Endothelial cell of umbilical vein (primary cell): ENCODE data around the gene MAP4K4. TPM values are rescaled to one million over a fixed set of nuclear protein-coding genes. Genes with fewer than 3 reads are reported as not detected.
"Not testable (repeated sequence)": the region's sequence is repeated elsewhere in the genome, so short reads cannot be mapped to it uniquely, and the experiment has no call there.

Source experiments
- BruUV-seq: library from RNA; stranded (reverse); fragments of 400-500 nt; replicated peaks from 2 replicates; lab custom pipeline; 2021; lab: Mats Ljungman, UMichigan
- CTCF ChIA-PET: fragments of 300-600, 350-600 bp; sonication (Branson Sonifier 250); formaldehyde crosslinking; loops from one replicate; lab custom pipeline; 2021; ENCODE audit warnings: antibody characterized with exemption, inconsistent platforms; lab: Charles Lee
- POLR2A ChIA-PET: fragments of 300-600, 350-600 bp; sonication (Branson Sonifier 250); formaldehyde crosslinking; loops from one replicate; lab custom pipeline; 2021; ENCODE audit warnings: antibody characterized with exemption, inconsistent platforms; lab: Charles Lee
- DNase-seq: peaks from one replicate; pipeline ENCODE4 v3.0.0-alpha.2; 2011; ENCODE audit warnings: low read depth, low spot score
- FAIRE-seq: peaks from 2 replicates; lab custom pipeline; 2011; peaks lifted over from hg19 to GRCh38; lab: Jason Lieb, UNC
- H2AFZ ChIP-seq: 2 replicates; pipeline ENCODE4 v1.6.0; 2012; ENCODE audit warnings: low read depth, low read length, control low read depth, inconsistent platforms
- H3K27ac ChIP-seq: 2 replicates; pipeline ENCODE4 v1.5.1; 2011; ENCODE audit warnings: low read depth, mild to moderate bottlenecking, control low read depth, low read length, moderate library complexity; ENCODE audit not compliant: insufficient read depth
- H3K27me3 ChIP-seq, 2 experiments: 2 replicates each; pipeline versions ENCODE4 v1.6.0 to v1.6.1; 2011; ENCODE audit warnings: low read length in 2 of 2, mixed read lengths in 1 of 2; ENCODE audit not compliant: control insufficient read depth in 2 of 2, insufficient read depth in 2 of 2
- H3K36me3 ChIP-seq, 2 experiments: 2 replicates in 1 of 2; 3 replicates in 1 of 2; pipeline ENCODE4 v1.5.1; 2011; ENCODE audit warnings: low read length in 2 of 2, mild to moderate bottlenecking in 1 of 2, moderate library complexity in 1 of 2; ENCODE audit not compliant: control insufficient read depth in 2 of 2, insufficient read depth in 2 of 2; ENCODE audit errors: extremely low read depth in 1 of 2
- H3K4me1 ChIP-seq: 3 replicates; pipeline ENCODE4 v1.5.1; 2011; ENCODE audit warnings: mild to moderate bottlenecking, low read length; ENCODE audit not compliant: control insufficient read depth, insufficient read depth; ENCODE audit errors: extremely low read depth
- H3K4me2 ChIP-seq: 2 replicates; pipeline ENCODE4 v1.6.1; 2011; ENCODE audit warnings: low read length, control low read depth, mixed read lengths; ENCODE audit not compliant: insufficient read depth
- H3K4me3 ChIP-seq, 3 experiments: fragments of 200-600 bp in 1 of 3; sonication (generic), shearing (Covaris generic) in 1 of 3; replicated peaks in 1 of 3; 2 replicates each; pipeline ENCODE4 v1.5.1; 2011 to 2016; ENCODE audit warnings: control low read depth in 3 of 3, low read length in 3 of 3, mild to moderate bottlenecking in 2 of 3, inconsistent platforms in 1 of 3, low read depth in 1 of 3, moderate library complexity in 1 of 3; ENCODE audit not compliant: insufficient read depth in 1 of 3
- H3K79me2 ChIP-seq: 2 replicates; pipeline ENCODE4 v1.6.0; 2012; ENCODE audit warnings: low read length, inconsistent platforms; ENCODE audit not compliant: control insufficient read depth, insufficient read depth
- H3K9ac ChIP-seq: replicated peaks from 2 replicates; pipeline ENCODE3; 2011; ENCODE audit warnings: low read length, control low read depth; ENCODE audit not compliant: insufficient read depth; ENCODE audit errors: extremely low read depth
- H3K9me1 ChIP-seq: replicated peaks from 3 replicates; pipeline ENCODE4 v1.6.0; 2011; ENCODE audit warnings: mild to moderate bottlenecking, low read length; ENCODE audit not compliant: control insufficient read depth, insufficient read depth; ENCODE audit errors: extremely low read depth
- H3K9me3 ChIP-seq: replicated peaks from 2 replicates; pipeline ENCODE4 v1.5.1; 2012; ENCODE audit warnings: low read length, inconsistent platforms; ENCODE audit not compliant: control insufficient read depth, insufficient read depth
- H4K20me1 ChIP-seq: replicated peaks from 2 replicates; pipeline ENCODE3; 2011; ENCODE audit warnings: mild to moderate bottlenecking, low read length; ENCODE audit not compliant: control insufficient read depth, insufficient read depth; ENCODE audit errors: extremely low read depth
- EZH2 ChIP-seq: IDR thresholded peaks from 2 replicates; pipeline ENCODE4 v1.6.1; 2012; ENCODE audit warnings: borderline replicate concordance, low read depth, mild to moderate bottlenecking, moderate library complexity, low read length, inconsistent platforms; ENCODE audit not compliant: severe bottlenecking
- FOS ChIP-seq: IDR thresholded peaks from 2 replicates; pipeline ENCODE4 v1.6.1; 2011; ENCODE audit warnings: mild to moderate bottlenecking, low read length, moderate library complexity, borderline replicate concordance; ENCODE audit not compliant: insufficient read depth
- GATA2 ChIP-seq: IDR thresholded peaks from 2 replicates; pipeline ENCODE4 v1.7.0; 2011; ENCODE audit warnings: low read depth, mild to moderate bottlenecking, moderate library complexity, mixed read lengths, low read length; ENCODE audit not compliant: insufficient read length, insufficient read depth
- JUN ChIP-seq: IDR thresholded peaks from 2 replicates; pipeline ENCODE4 v1.6.1; 2011; ENCODE audit warnings: borderline replicate concordance, low read depth; ENCODE audit not compliant: insufficient read length, insufficient read depth
- MYC ChIP-seq: IDR thresholded peaks from one replicate; pipeline ENCODE4 v1.6.1; 2011; ENCODE audit warnings: mild to moderate bottlenecking, low read depth, low read length
- POLR2A ChIP-seq: IDR thresholded peaks from 2 replicates; pipeline ENCODE4 v1.6.1; 2012; ENCODE audit warnings: low read depth, mild to moderate bottlenecking, control low read depth, low read length
- POLR2AphosphoS5 ChIP-seq: IDR thresholded peaks from 2 replicates; pipeline ENCODE4 v1.6.1; 2012; ENCODE audit warnings: low read depth, mild to moderate bottlenecking, control low read depth, low read length, moderate library complexity; ENCODE audit not compliant: insufficient read depth
- dilution Hi-C: fragments of 300-500 bp; cut with MboI; formaldehyde crosslinking; loops from one replicate; pipeline ENCODE4 v1.15.0; 2019; ENCODE audit warnings: low sequenced_read_pairs; ENCODE audit not compliant: extremely low pct_ligation_motif_present
- intact Hi-C: fragments of 100-400 bp; cut with micrococcal nuclease; formaldehyde crosslinking; loops from one replicate; pipeline ENCODE4 v1.10.0; 2022
- polyA plus RNA-seq, 4 experiments: library from polyadenylated mRNA; depleted of rRNA in 3 of 4; stranded (reverse) in 3 of 4; unstranded in 1 of 4; fragments of >200 nt; gene quantifications; 2 replicates each; pipeline versions ENCODE4 v1.2.1 to v1.2.3, GENCODE V29; 2011 to 2012; ENCODE audit warnings: missing spikeins in 1 of 4
- total RNA-seq: library from RNA; stranded (reverse); gene quantifications from 2 replicates; pipeline ENCODE4 v1.2.3, GENCODE V29; 2021
- TF ChIP-seq, protein P1 (sequence below), 2 donors: IDR thresholded peaks; 1 replicate in 1 of 2; 2 replicates in 1 of 2; pipeline ENCODE4 v1.5.1; 2011; ENCODE audit warnings: low read length in 2 of 2, mild to moderate bottlenecking in 2 of 2, moderate library complexity in 2 of 2, control low read depth in 1 of 2, inconsistent platforms in 1 of 2, low read depth in 1 of 2; ENCODE audit not compliant: insufficient read depth in 1 of 2; ENCODE audit errors: extremely low read depth in 1 of 2
- TF ChIP-seq, protein P2 (sequence below): IDR thresholded peaks from 2 replicates; pipeline ENCODE4 v1.6.1; 2011; ENCODE audit not compliant: insufficient read depth, insufficient read length

MAP4K4 gene
- total and polyA plus RNA-seq, 2 donors (not counting 3 experiments of a cell fraction or from before 2014, with no cell fraction given) = 79.4 to 269 TPM

DNA sequence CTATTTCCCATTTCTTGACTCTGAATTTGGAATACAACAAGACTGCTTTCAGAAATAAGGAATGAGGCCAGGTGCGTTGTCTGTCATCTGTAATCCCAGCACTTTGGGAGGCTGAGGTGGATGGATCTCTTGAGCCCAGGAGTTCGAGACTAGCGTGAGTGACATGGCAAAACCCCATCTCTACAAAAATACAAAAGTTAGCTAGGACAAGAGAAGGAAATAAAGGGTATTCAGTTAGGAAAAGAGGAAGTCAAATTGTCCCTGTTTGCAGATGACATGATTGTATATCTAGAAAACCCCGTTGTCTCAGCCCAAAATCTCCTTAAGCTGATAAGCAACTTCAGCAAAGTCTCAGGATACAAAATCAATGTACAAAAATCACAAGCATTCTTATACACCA lies 51.0 kb downstream of the MAP4K4 start:
- dilution Hi-C loops, POLR2A ChIA-PET: not testable (repeated sequence)
- CTCF ChIA-PET = interaction anchor here (4.6 kb wide), 1 partner anchor 10 kb away, joined by 24 read pairs; no protein-coding TSS in a partner anchor

DNA sequence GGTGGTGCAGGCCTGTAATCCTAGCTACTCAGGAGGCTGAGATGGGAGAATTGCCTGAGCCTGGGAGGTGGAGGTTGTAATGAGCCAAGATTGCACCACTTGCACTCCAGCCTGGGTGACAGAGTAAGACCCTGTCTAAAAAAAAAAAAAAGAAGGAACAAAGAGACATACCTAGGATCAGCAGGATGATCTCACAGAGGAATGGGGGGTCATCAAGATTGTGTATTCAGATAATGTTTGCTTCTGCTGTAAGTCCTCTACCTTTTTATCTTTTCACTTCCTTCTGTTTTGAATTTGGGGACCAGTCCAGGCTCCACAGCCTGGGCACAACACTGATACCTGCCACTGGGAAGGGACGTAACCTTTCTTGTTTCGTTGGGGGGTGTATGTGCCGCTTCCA lies 53.2 kb downstream of the MAP4K4 start:
- H3K4me2 ChIP-seq = no peak overlapping the region
- BruUV-seq = no TSS peak
- H3K36me3 ChIP-seq = no peaks in the 10 kb centered on the region
- peaks cover 79% of the 10 kb centered on the region for H3K79me2 ChIP-seq
- H3K27me3 ChIP-seq = no peaks in the 10 kb centered on the region
- dilution Hi-C loops (no loop called here), intact Hi-C loops (no loop called here)
- ChIA-PET CTCF (interaction anchor here (1.4 to 3.1 kb wide), 3 partner anchors 12 to 81 kb away, joined by 3 to 12 read pairs (median 11); no protein-coding TSS in a partner anchor), POLR2A (no interaction called here)
- no peak overlapping the region for H3K27ac ChIP-seq
- no peaks in the 10 kb centered on the region for H3K9me1 ChIP-seq
- DNase-seq (no peak), FAIRE-seq (no peak)
- no peak overlapping the region for H3K9ac ChIP-seq
- TF ChIP-seq MYC (no peak), POLR2AphosphoS5 (no peak), POLR2A (no peak), EZH2 (no peak), JUN (no peak), FOS (no peak), GATA2 (no peak)
- TF ChIP-seq, protein P1, sequence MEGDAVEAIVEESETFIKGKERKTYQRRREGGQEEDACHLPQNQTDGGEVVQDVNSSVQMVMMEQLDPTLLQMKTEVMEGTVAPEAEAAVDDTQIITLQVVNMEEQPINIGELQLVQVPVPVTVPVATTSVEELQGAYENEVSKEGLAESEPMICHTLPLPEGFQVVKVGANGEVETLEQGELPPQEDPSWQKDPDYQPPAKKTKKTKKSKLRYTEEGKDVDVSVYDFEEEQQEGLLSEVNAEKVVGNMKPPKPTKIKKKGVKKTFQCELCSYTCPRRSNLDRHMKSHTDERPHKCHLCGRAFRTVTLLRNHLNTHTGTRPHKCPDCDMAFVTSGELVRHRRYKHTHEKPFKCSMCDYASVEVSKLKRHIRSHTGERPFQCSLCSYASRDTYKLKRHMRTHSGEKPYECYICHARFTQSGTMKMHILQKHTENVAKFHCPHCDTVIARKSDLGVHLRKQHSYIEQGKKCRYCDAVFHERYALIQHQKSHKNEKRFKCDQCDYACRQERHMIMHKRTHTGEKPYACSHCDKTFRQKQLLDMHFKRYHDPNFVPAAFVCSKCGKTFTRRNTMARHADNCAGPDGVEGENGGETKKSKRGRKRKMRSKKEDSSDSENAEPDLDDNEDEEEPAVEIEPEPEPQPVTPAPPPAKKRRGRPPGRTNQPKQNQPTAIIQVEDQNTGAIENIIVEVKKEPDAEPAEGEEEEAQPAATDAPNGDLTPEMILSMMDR (IDR thresholded peaks at IDR 0.05; ENCODE audit: extremely low read depth in 1 of 2, insufficient read depth in 1 of 2, low read depth in 1 of 2, low read length in 2 of 2) = no peak
- TF ChIP-seq, protein P2, sequence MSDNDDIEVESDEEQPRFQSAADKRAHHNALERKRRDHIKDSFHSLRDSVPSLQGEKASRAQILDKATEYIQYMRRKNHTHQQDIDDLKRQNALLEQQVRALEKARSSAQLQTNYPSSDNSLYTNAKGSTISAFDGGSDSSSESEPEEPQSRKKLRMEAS = no peak
- H3K4me1 ChIP-seq = peaks cover 52% of the 10 kb centered on the region
- H2AFZ ChIP-seq = no peak overlapping the region
- H4K20me1 ChIP-seq = peaks cover 29% of the 10 kb centered on the region
- H3K4me3 ChIP-seq = no peak overlapping the region
- H3K9me3 ChIP-seq = no peaks in the 10 kb centered on the region

More for the DNA sequence above, 51.0 kb downstream of the MAP4K4 start:
- H3K27me3 ChIP-seq, intact Hi-C loops, H3K36me3 ChIP-seq, H2AFZ ChIP-seq, DNase-seq, H3K9ac ChIP-seq, H3K4me3 ChIP-seq, H3K27ac ChIP-seq, H3K9me3 ChIP-seq, H3K4me2 ChIP-seq, FAIRE-seq, H3K9me1 ChIP-seq: not testable (repeated sequence)
- Histone ChIP-seq H3K4me1 (peaks cover 50% of the 10 kb centered on the region), H3K79me2 (peaks cover 79% of the 10 kb centered on the region), H4K20me1 (peaks cover 19% of the 10 kb centered on the region)
- BruUV-seq = TSS peak; percentile 5
